ENCODE data around the gene ADAMTS8.
A peak's percentile ranks its signal among the peaks of the same experiment; 100 is the strongest.

The ADAMTS8 gene

GRCh38 chr11:130436171-130436570 lies 7.8 kb upstream of the ADAMTS8 start:
- TF ChIP-seq NFIC (IDR thresholded peaks at IDR 0.05), result no peak

DNA sequence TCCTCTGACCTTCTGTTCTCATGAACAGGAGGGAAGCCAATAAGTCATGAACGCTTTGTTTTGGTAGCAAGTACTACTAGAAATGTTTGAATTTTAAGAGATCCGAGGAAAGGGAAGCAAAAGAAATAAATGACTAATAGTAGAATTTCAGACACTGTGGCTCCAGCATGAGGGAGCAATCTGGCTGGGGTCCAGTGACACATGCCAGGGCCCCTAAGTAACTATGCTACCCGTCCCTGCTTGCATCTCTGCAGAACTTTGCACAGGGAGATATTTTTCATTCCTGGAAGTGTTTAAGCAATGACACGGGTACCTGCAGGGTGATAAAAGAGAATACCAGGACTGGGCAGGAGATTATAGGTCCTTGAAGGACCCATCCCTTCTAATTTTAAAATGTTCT lies 7.3 kb upstream of the ADAMTS8 start:
- peak; percentile 35; the same call in 1 of the 2 replicates for TF ChIP-seq TEAD4 (IDR thresholded peaks at IDR 0.05)
- peak; percentile 35 for TF ChIP-seq NFIC (IDR thresholded peaks at IDR 0.05)
- no peak for TF ChIP-seq TAF1 (IDR thresholded peaks at IDR 0.05; ENCODE audit: low read depth)

GRCh38 chr11:130434521-130435223 lies 6.3 kb upstream of the ADAMTS8 start:
- 0 out of 2 replicates have a peak, but pooled peaks have one; percentile 41 for TF ChIP-seq TAF1 (IDR thresholded peaks at IDR 0.05; ENCODE audit: low read depth)
- TF ChIP-seq TEAD4 (IDR thresholded peaks at IDR 0.05), result no peak
- TF ChIP-seq CREB1 (IDR thresholded peaks at IDR 0.05; ENCODE audit: low read depth), result no peak
- TF ChIP-seq EP300 (IDR thresholded peaks at IDR 0.05; ENCODE audit: borderline replicate concordance), result no peak
- 0 out of 2 replicates have a peak, but pooled peaks have one; percentile 12 for TF ChIP-seq MAX (IDR thresholded peaks at IDR 0.05)
- peak; percentile 25; the same call in 1 of the 2 replicates for TF ChIP-seq NFIC (IDR thresholded peaks at IDR 0.05)
- peak; percentile 94 for TF ChIP-seq RAD21 (IDR thresholded peaks at IDR 0.05; ENCODE audit: low read depth)
- no peak for TF ChIP-seq TCF12 (IDR thresholded peaks at IDR 0.05; ENCODE audit: low read depth)
- no peak for TF ChIP-seq YY1 (IDR thresholded peaks at IDR 0.05; ENCODE audit: low read depth)
- TF ChIP-seq, protein P1, sequence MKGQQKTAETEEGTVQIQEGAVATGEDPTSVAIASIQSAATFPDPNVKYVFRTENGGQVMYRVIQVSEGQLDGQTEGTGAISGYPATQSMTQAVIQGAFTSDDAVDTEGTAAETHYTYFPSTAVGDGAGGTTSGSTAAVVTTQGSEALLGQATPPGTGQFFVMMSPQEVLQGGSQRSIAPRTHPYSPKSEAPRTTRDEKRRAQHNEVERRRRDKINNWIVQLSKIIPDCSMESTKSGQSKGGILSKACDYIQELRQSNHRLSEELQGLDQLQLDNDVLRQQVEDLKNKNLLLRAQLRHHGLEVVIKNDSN (IDR thresholded peaks at IDR 0.05), result no peak
- no peak for TF ChIP-seq ZBTB7A (IDR thresholded peaks at IDR 0.05; ENCODE audit: low read depth)

DNA sequence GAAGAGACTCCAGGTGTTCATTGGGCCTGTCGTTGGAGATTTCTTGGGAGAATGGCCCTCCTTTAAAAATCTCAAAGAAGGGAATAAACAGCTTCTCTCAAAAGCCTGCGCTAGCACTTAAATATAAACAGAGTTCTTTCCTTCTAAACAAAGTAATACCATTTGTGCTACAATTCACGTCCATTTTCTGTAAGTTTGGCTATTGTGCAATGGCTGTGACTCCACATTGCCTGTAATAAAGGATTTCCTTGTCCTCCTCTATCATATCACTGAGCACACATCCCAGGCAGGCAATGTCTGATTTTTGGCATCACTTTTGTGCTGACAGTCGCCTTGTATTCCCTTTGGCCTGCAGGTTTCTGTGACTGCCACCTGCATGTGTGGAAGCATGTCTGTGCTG lies 4.9 kb upstream of the ADAMTS8 start:
- TF ChIP-seq FOXM1 (IDR thresholded peaks at IDR 0.05; ENCODE audit: borderline replicate concordance, low read depth) (no peak), CEBPB (IDR thresholded peaks at IDR 0.05) (peak; percentile 50; the same call in 1 of the 2 replicates)

DNA sequence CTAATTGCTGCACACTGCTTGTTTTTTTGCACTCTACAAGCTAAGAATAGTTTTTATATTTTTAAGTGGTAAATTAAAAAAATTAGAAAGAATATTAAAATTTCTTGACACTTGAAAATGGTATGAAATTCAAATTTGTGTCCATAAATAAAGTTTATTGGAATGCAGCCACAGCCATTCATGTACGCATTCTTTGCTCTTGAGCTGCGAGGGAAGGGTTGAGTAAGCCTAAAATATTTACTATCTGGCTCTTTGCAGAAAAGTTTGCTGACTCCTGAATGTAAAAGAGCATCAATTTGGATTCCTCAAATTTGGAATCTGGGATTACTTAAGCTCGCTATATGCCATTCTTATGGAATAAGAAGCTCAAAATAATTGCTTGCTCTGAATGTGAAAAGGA lies 3.4 kb upstream of the ADAMTS8 start:
- TF ChIP-seq FOXM1 (IDR thresholded peaks at IDR 0.05; ENCODE audit: borderline replicate concordance, low read depth) (0 out of 2 replicates have a peak, but pooled peaks have one; percentile 6), RAD21 (IDR thresholded peaks at IDR 0.05; ENCODE audit: low read depth) (no peak)

DNA sequence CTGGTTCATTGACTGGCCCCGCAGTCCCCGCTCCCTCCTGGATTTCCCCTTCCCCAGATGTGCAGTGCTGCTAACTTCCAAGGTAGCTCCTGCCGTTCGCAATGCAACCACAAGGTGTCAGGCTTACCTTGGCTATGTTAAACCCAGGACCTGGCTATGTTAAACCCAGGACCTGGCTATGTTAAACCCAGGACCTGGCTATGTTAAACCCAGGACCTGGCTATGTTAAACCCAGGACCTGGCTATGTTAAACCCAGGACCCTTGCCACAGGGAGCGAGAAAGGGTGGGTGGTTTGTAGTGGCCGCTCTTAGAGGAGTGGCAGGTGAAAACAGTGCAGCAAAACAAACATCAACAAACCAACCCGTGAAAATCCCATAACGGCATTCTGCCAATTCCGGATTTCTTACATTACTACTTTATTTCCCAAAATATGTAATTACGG lies 2.9 kb upstream of the ADAMTS8 start:
- no peak for TF ChIP-seq YY1 (IDR thresholded peaks at IDR 0.05; ENCODE audit: low read depth)
- TF ChIP-seq EGR1 (IDR thresholded peaks at IDR 0.05), result no peak
- TF ChIP-seq, protein P1 (IDR thresholded peaks at IDR 0.05), result no peak
- no peak for TF ChIP-seq TEAD4 (IDR thresholded peaks at IDR 0.05)
- TF ChIP-seq CREB1 (IDR thresholded peaks at IDR 0.05; ENCODE audit: low read depth), result no peak
- TF ChIP-seq TAF1 (IDR thresholded peaks at IDR 0.05; ENCODE audit: low read depth), result no peak
- no peak for TF ChIP-seq MAX (IDR thresholded peaks at IDR 0.05)
- 0 out of 2 replicates have a peak, but pooled peaks have one; percentile 22 for TF ChIP-seq TCF12 (IDR thresholded peaks at IDR 0.05; ENCODE audit: low read depth)
- TF ChIP-seq ZBTB7A (IDR thresholded peaks at IDR 0.05; ENCODE audit: low read depth), result 0 out of 2 replicates have a peak, but pooled peaks have one; percentile 57
- no peak for TF ChIP-seq CEBPB (IDR thresholded peaks at IDR 0.05)
- peak; percentile 95 for TF ChIP-seq RAD21 (IDR thresholded peaks at IDR 0.05; ENCODE audit: low read depth)
- TF ChIP-seq FOXM1 (IDR thresholded peaks at IDR 0.05; ENCODE audit: borderline replicate concordance, low read depth), result 0 out of 2 replicates have a peak, but pooled peaks have one; percentile 16
- TF ChIP-seq NFIC (IDR thresholded peaks at IDR 0.05), result no peak
- TF ChIP-seq EP300 (IDR thresholded peaks at IDR 0.05; ENCODE audit: borderline replicate concordance), result no peak
- TF ChIP-seq REST (IDR thresholded peaks at IDR 0.05; ENCODE audit: low read depth), result no peak

DNA sequence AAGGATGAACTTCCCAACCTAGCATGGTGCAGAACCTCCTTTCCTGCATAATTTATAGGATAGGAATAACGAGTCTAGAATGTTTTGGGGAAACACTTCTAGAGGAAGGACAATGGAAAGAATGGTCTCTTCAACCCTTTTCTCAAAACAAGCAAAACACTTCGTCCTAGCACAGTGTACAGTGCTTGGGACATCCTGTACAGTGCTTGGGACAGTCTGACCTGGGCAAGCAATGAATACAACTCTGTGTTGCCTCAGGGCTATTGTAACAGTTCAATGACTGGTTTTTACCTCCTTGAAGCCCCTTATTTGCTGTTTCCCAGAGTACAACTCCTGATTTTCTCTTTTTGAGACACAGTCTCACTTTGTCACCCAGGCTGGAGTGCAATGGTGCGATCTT lies 1.6 kb upstream of the ADAMTS8 start:
- TF ChIP-seq REST (IDR thresholded peaks at IDR 0.05; ENCODE audit: low read depth) (no peak), CEBPB (IDR thresholded peaks at IDR 0.05) (no peak), YY1 (IDR thresholded peaks at IDR 0.05; ENCODE audit: low read depth) (no peak), MAX (IDR thresholded peaks at IDR 0.05) (no peak), TCF12 (IDR thresholded peaks at IDR 0.05; ENCODE audit: low read depth) (no peak)

All from Ishikawa (cell line).